Mucosa of descending colon (tissue), 3 donors: ENCODE results near the gene SMARCB1. TPM values are rescaled to one million over a fixed set of nuclear protein-coding genes. Genes with fewer than 3 reads are reported as not detected.

Experiments used
- ATAC-seq: fragments of 200-7000 bp; cut with Tn5 transposase; one replicate; pipeline ENCODE4 v1.9.1; 2020; ENCODE audit warnings: mild to moderate bottlenecking, moderate library complexity
- DNase-seq, 3 donors: peaks; one replicate each; pipeline ENCODE4 v3.0.0-alpha.2; 2020
- H3K36me3 ChIP-seq: fragments of 200-600 bp; one replicate; pipeline ENCODE4 v1.8.0; 2021; ENCODE audit warnings: low read depth, mild to moderate bottlenecking
- H3K4me1 ChIP-seq: fragments of 200-600 bp; one replicate; pipeline ENCODE4 v1.8.0; 2021; ENCODE audit warnings: low read depth, mild to moderate bottlenecking
- H3K4me3 ChIP-seq: fragments of 200-600 bp; one replicate; pipeline ENCODE4 v1.8.0; 2021; ENCODE audit warnings: mild to moderate bottlenecking
- H3K9me3 ChIP-seq: fragments of 200-600 bp; one replicate; pipeline ENCODE4 v1.8.0; 2021; ENCODE audit warnings: mild to moderate bottlenecking
- CTCF ChIP-seq: fragments of 200-600 bp; IDR thresholded peaks from one replicate; pipeline ENCODE4 v1.8.0; 2022; ENCODE audit warnings: antibody characterized with exemption, mild to moderate bottlenecking
- intact Hi-C, 2 donors: fragments of 100-400 bp; cut with DNase I in 1 of 2; cut with micrococcal nuclease in 1 of 2; formaldehyde crosslinking; loops; one replicate each; pipeline versions ENCODE4 v1.11.0 to v1.11.1; 2022; cut with DNase I, micrococcal nuclease
- total RNA-seq, 3 donors: library from RNA; stranded (reverse); fragmentation: NEBNext Ultra II Directional in 2 of 3; extraction: Animal tissue kit (Norgen Biotek cat#: 25700) in 2 of 3; gene quantifications; one replicate each; pipeline versions ENCODE4 v1.2.1 to v1.2.4, GENCODE V29; 2021 to 2023
- donor health status: DM: no; HTN: no; CAD: no; lungs with moderate emphysema.
- donor health status: DM: no; HTN: no; CAD: no.
- donor health status: DM: no; HTN: yes; CAD: no.

SMARCB1 gene
- total RNA-seq, 3 donors from 2014 or later, result 60.1 to 85.1 (median 69.3) TPM

- no peak for TF ChIP-seq CTCF
- Histone ChIP-seq H3K4me1 (no peaks in the 10 kb centered on the region), H3K4me3 (no peak overlapping the region), H3K36me3 (no peaks in the 10 kb centered on the region), H3K9me3 (no peaks in the 10 kb centered on the region)
- no peak for DNase-seq
- no peak for ATAC-seq
- intact Hi-C loops, result no loop called here
Measured at GRCh38 chr22:23744485-23744884, 42.3 kb upstream of the SMARCB1 start.

GRCh38 chr22:23745791-23746190 lies 41.0 kb upstream of the SMARCB1 start:
- no peak overlapping the region for H3K4me3 ChIP-seq
- no peaks in the 10 kb centered on the region for H3K36me3 ChIP-seq
- DNase-seq, result no peak
- intact Hi-C loops, result no loop called here
- H3K4me1 ChIP-seq, result peaks cover 8% of the 10 kb centered on the region
- no peak for ATAC-seq
- no peaks in the 10 kb centered on the region for H3K9me3 ChIP-seq
- no peak for TF ChIP-seq CTCF

GRCh38 chr22:23749841-23750301 lies 36.9 kb upstream of the SMARCB1 start:
- no peak for ATAC-seq
- H3K4me1 ChIP-seq, result peaks cover 11% of the 10 kb centered on the region
- H3K36me3 ChIP-seq, result no peaks in the 10 kb centered on the region
- TF ChIP-seq CTCF, result no peak
- no peak overlapping the region for H3K4me3 ChIP-seq
- no peak for DNase-seq
- no peaks in the 10 kb centered on the region for H3K9me3 ChIP-seq
- intact Hi-C loops, result no loop called here

GRCh38 chr22:23750367-23750713 lies 36.4 kb upstream of the SMARCB1 start:
- no peak for DNase-seq
- no peaks in the 10 kb centered on the region for H3K36me3 ChIP-seq
- no peak for ATAC-seq
- no peaks in the 10 kb centered on the region for H3K9me3 ChIP-seq
- intact Hi-C loops, result no loop called here
- H3K4me3 ChIP-seq, result peak overlapping the region; percentile 46
- no peak for TF ChIP-seq CTCF
- peaks cover 11% of the 10 kb centered on the region for H3K4me1 ChIP-seq

- H3K9me3 ChIP-seq, result no peaks in the 10 kb centered on the region
- intact Hi-C loops, result no loop called here
- peaks cover 11% of the 10 kb centered on the region for H3K4me1 ChIP-seq
- no peaks in the 10 kb centered on the region for H3K36me3 ChIP-seq
- DNase-seq (peak; percentile 95), ATAC-seq (peak; percentile 97)
- peak within 1 kb of the TSS; percentile 46 for H3K4me3 ChIP-seq
- TF ChIP-seq CTCF, result no peak
Measured at GRCh38 chr22:23750714-23751440, 35.9 kb upstream of the SMARCB1 start, which contains the start of gene ZNF70. TSS of gene ZNF70 (minus strand) at chr22:23751112. CDS start at chr22:23745140, 5,972 bp downstream.
